T-cell (primary cell): Measurements from ENCODE around the gene TMEM80. TPM values are rescaled to one million over a fixed set of nuclear protein-coding genes. Genes with fewer than 3 reads are reported as not detected.
"Not testable (repeated sequence)": the region's sequence is repeated elsewhere in the genome, so short reads cannot be mapped to it uniquely, and the experiment has no call there.

Source experiments
- ATAC-seq, 4 experiments: fragments of 200-7000 bp in 3 of 4; fragments of 150-1000 bp in 1 of 4; cut with Tn5 transposase; replicated peaks in 1 of 4; 1 replicate in 3 of 4; 2 replicates in 1 of 4; pipeline ENCODE4 v1.10.0; 2021; ENCODE audit warnings: moderate library complexity in 3 of 4, mild to moderate bottlenecking in 2 of 4, moderate number of reproducible peaks in 1 of 4
- CTCF ChIA-PET, 2 donors: fragments of 300-600 bp; sonication (Branson Sonifier 250); formaldehyde crosslinking; loops; one replicate each; lab custom pipeline; 2022; ENCODE audit warnings: antibody characterized with exemption in 2 of 2; lab: Charles Lee
- POLR2A ChIA-PET, 2 donors: fragments of 300-600 bp; sonication (Branson Sonifier 250); formaldehyde crosslinking; loops; one replicate each; lab custom pipeline; 2022; ENCODE audit warnings: antibody characterized with exemption in 2 of 2; lab: Charles Lee
- DNase-seq, 35 experiments: peaks; one replicate each; pipeline versions ENCODE4 v3.0.0 to v3.0.0-alpha.2; 2013 to 2023
- H3K27ac ChIP-seq: one replicate; pipeline ENCODE4 v1.5.1; 2013; ENCODE audit warnings: low read length
- H3K27me3 ChIP-seq, 2 experiments: replicated peaks in 1 of 2; 1 replicate in 1 of 2; 2 replicates in 1 of 2; pipeline versions ENCODE4 v1.6.1 to v1.7.0; 2013; ENCODE audit warnings: low read length in 1 of 2, mixed read lengths in 1 of 2; ENCODE audit not compliant: control insufficient read depth in 2 of 2, insufficient read depth in 2 of 2; ENCODE audit errors: extremely low read depth in 1 of 2
- H3K36me3 ChIP-seq, 2 donors: 1 replicate in 1 of 2; 2 replicates in 1 of 2; pipeline versions ENCODE4 v1.6.1 to v1.7.0; 2013; ENCODE audit warnings: low read length in 1 of 2; ENCODE audit not compliant: control insufficient read depth in 2 of 2, insufficient read depth in 1 of 2; ENCODE audit errors: extremely low read depth in 1 of 2
- H3K4me1 ChIP-seq, 2 experiments: 1 replicate in 1 of 2; 2 replicates in 1 of 2; pipeline versions ENCODE4 v1.6.1 to v1.7.0; 2013; ENCODE audit warnings: low read length in 2 of 2, mixed read lengths in 1 of 2; ENCODE audit not compliant: insufficient read depth in 2 of 2, control insufficient read depth in 1 of 2; ENCODE audit errors: extremely low read depth in 1 of 2
- H3K4me3 ChIP-seq, 2 donors: 1 replicate in 1 of 2; 2 replicates in 1 of 2; pipeline versions ENCODE4 v1.5.1 to v1.7.0; 2013; ENCODE audit warnings: mild to moderate bottlenecking in 2 of 2, low read length in 1 of 2, moderate library complexity in 1 of 2; ENCODE audit not compliant: control insufficient read depth in 1 of 2; ENCODE audit errors: extremely low read depth in 1 of 2
- H3K9me3 ChIP-seq: 2 replicates; pipeline ENCODE4 v1.7.0; 2013
- H3K27ac Mint-ChIP-seq, 2 donors: one replicate each; pipeline ENCODE4 v1.8.0; 2020 to 2021; ENCODE audit warnings: mild to moderate bottlenecking in 2 of 2, mixed read lengths in 2 of 2
- H3K27me3 Mint-ChIP-seq, 2 donors: one replicate each; pipeline ENCODE4 v1.8.0; 2021 to 2022; ENCODE audit warnings: mixed read lengths in 2 of 2
- H3K36me3 Mint-ChIP-seq: one replicate; pipeline ENCODE4 v1.8.0; 2021; ENCODE audit warnings: mixed read lengths
- H3K4me1 Mint-ChIP-seq, 3 donors: one replicate each; pipeline ENCODE4 v1.8.0; 2020 to 2022; ENCODE audit warnings: mixed read lengths in 3 of 3, mild to moderate bottlenecking in 1 of 3
- H3K4me3 Mint-ChIP-seq, 3 donors: one replicate each; pipeline ENCODE4 v1.8.0; 2020 to 2022; ENCODE audit warnings: mild to moderate bottlenecking in 3 of 3, mixed read lengths in 3 of 3, moderate library complexity in 3 of 3
- H3K9me3 Mint-ChIP-seq, 3 donors: one replicate each; pipeline ENCODE4 v1.8.0; 2020 to 2022; ENCODE audit warnings: mixed read lengths in 3 of 3
- WGBS: methylation state at CpG from one replicate; pipeline ENCODE4 v1.1.5; 2013; ENCODE audit warnings: missing lambda C conversion rate; ENCODE audit not compliant: insufficient coverage; 5-methylcytosine and 5-hydroxymethylcytosine counted together
- total RNA-seq, 35 experiments: library from RNA in 6 of 35; stranded (reverse) in 6 of 35; fragments of 120-200 nt in 1 of 35; gene quantifications; one replicate each; pipeline versions ENCODE4 v1.2.1 to v1.2.4 and lab custom pipeline; 2013 to 2026

The TMEM80 gene
- total RNA-seq, 5 donors from 2014 or later (not counting 1 experiment from before 2014, with no cell fraction given) = 21.2 to 43.9 (median 42.4) TPM

GRCh38 chr11:654444-654843 is 41.2 kb upstream of the TMEM80 start:
- H3K27me3 ChIP-seq, H3K27ac ChIP-seq, CTCF ChIA-PET, H3K4me1 ChIP-seq, DNase-seq, H3K4me3 ChIP-seq, H3K4me1 Mint-ChIP-seq, ATAC-seq, H3K9me3 Mint-ChIP-seq, H3K4me3 Mint-ChIP-seq, H3K9me3 ChIP-seq, H3K27me3 Mint-ChIP-seq, POLR2A ChIA-PET, H3K27ac Mint-ChIP-seq, H3K36me3 Mint-ChIP-seq: not testable (repeated sequence)
- WGBS = 96% methylated on average over 6 of the region's 12 CpGs
- peaks cover 13 to 30% of the 10 kb centered on the region in 2 donors for H3K36me3 ChIP-seq

- no peaks in the 10 kb centered on the region for H3K4me1 Mint-ChIP-seq
- POLR2A ChIA-PET = interaction anchor here in 1 of 2 donors (0.6 kb wide), 1 partner anchor 44 kb away, joined by 3 read pairs; no protein-coding TSS in a partner anchor
- no peak overlapping the region for H3K4me3 Mint-ChIP-seq
- H3K27ac Mint-ChIP-seq = no peak overlapping the region
- ATAC-seq (no peak), DNase-seq (no peak)
- Histone ChIP-seq H3K27ac (no peak overlapping the region), H3K4me1 (no peaks in the 10 kb centered on the region), H3K27me3 (no peaks in the 10 kb centered on the region), H3K36me3 (peaks cover 18 to 36% of the 10 kb centered on the region in 2 donors), H3K9me3 (no peaks in the 10 kb centered on the region), H3K4me3 (no peak overlapping the region)
- CTCF ChIA-PET = interaction anchor here in 1 of 2 donors (0.7 kb wide), 1 partner anchor 78 kb away, joined by 3 read pairs; no protein-coding TSS in a partner anchor
- WGBS = 97% methylated on average over 24 of the region's 30 CpGs
- H3K36me3 Mint-ChIP-seq = peaks cover 9% of the 10 kb centered on the region
- no peaks in the 10 kb centered on the region for H3K9me3 Mint-ChIP-seq
- H3K27me3 Mint-ChIP-seq = no peaks in the 10 kb centered on the region
These were observed 40.4 kb upstream of the TMEM80 start for GRCh38 chr11:655036-655726.

- WGBS = 96% methylated on average over 10 of the region's 14 CpGs
- Mint-ChIP-seq H3K27me3 (no peaks in the 10 kb centered on the region), H3K9me3 (no peaks in the 10 kb centered on the region), H3K4me1 (no peaks in the 10 kb centered on the region), H3K4me3 (no peak overlapping the region), H3K27ac (no peak overlapping the region), H3K36me3 (peaks cover 9% of the 10 kb centered on the region)
- Histone ChIP-seq H3K4me1 (no peaks in the 10 kb centered on the region), H3K27me3 (no peaks in the 10 kb centered on the region), H3K36me3 (peaks cover 18 to 34% of the 10 kb centered on the region in 2 donors), H3K27ac (no peak overlapping the region), H3K9me3 (no peaks in the 10 kb centered on the region), H3K4me3 (no peak overlapping the region)
- ChIA-PET CTCF (interaction anchor here in 1 of 2 donors (0.7 kb wide), 1 partner anchor 27 kb away, joined by 5 read pairs; no protein-coding TSS in a partner anchor), POLR2A (interaction anchor here in 1 of 2 donors (0.7 kb wide), 2 partner anchors 29 to 428 kb away, joined by 6 read pairs; no protein-coding TSS in a partner anchor)
- ATAC-seq = no peak
- DNase-seq = no peak
These were observed 39.2 kb upstream of the TMEM80 start for GRCh38 chr11:656426-656825.

GRCh38 chr11:656866-657265 is 38.8 kb upstream of the TMEM80 start:
- no peaks in the 10 kb centered on the region for H3K27me3 Mint-ChIP-seq
- H3K9me3 ChIP-seq = no peaks in the 10 kb centered on the region
- no peak overlapping the region for H3K27ac ChIP-seq
- no peaks in the 10 kb centered on the region for H3K4me1 Mint-ChIP-seq
- ATAC-seq = no peak
- DNase-seq = no peak
- H3K27me3 ChIP-seq = no peaks in the 10 kb centered on the region
- H3K4me3 ChIP-seq = no peak overlapping the region
- H3K36me3 Mint-ChIP-seq = peaks cover 9% of the 10 kb centered on the region
- no peaks in the 10 kb centered on the region for H3K4me1 ChIP-seq
- no peak overlapping the region for H3K27ac Mint-ChIP-seq
- no peaks in the 10 kb centered on the region for H3K9me3 Mint-ChIP-seq
- ChIA-PET POLR2A (interaction anchor here in 1 of 2 donors (0.7 kb wide), 1 partner anchor 429 kb away, joined by 6 read pairs; no protein-coding TSS in a partner anchor), CTCF (no interaction called here)
- no peak overlapping the region for H3K4me3 Mint-ChIP-seq
- H3K36me3 ChIP-seq = peaks cover 18 to 37% of the 10 kb centered on the region in 2 donors
- WGBS = 96% methylated on average over 4 of the region's 7 CpGs

GRCh38 chr11:657691-658126 is 37.9 kb upstream of the TMEM80 start:
- Mint-ChIP-seq H3K4me1 (peaks cover 0 to 4% (median 0%) of the 10 kb centered on the region in 3 donors), H3K27ac (no peak overlapping the region), H3K9me3 (no peaks in the 10 kb centered on the region), H3K36me3 (peaks cover 13% of the 10 kb centered on the region), H3K4me3 (no peak overlapping the region), H3K27me3 (no peaks in the 10 kb centered on the region)
- no peak for DNase-seq
- WGBS = 99% methylated on average over 7 of the region's 14 CpGs
- H3K9me3 ChIP-seq = no peaks in the 10 kb centered on the region
- peaks cover 18 to 39% of the 10 kb centered on the region in 2 donors for H3K36me3 ChIP-seq
- ATAC-seq = no peak
- H3K27ac ChIP-seq = no peak overlapping the region
- H3K27me3 ChIP-seq = no peaks in the 10 kb centered on the region
- CTCF ChIA-PET = no interaction called here
- no peaks in the 10 kb centered on the region for H3K4me1 ChIP-seq
- no peak overlapping the region for H3K4me3 ChIP-seq
- POLR2A ChIA-PET = no interaction called here

- no peaks in the 10 kb centered on the region for H3K9me3 ChIP-seq
- Mint-ChIP-seq H3K27me3 (no peaks in the 10 kb centered on the region), H3K4me3 (no peak overlapping the region), H3K9me3 (no peaks in the 10 kb centered on the region), H3K4me1 (peaks cover 0 to 7% (median 0%) of the 10 kb centered on the region in 3 donors), H3K36me3 (peaks cover 13% of the 10 kb centered on the region), H3K27ac (no peak overlapping the region)
- no peak for ATAC-seq
- H3K27ac ChIP-seq = no peak overlapping the region
- no peaks in the 10 kb centered on the region for H3K4me1 ChIP-seq
- H3K27me3 ChIP-seq = no peaks in the 10 kb centered on the region
- POLR2A ChIA-PET = no interaction called here
- CTCF ChIA-PET = no interaction called here
- 98% methylated on average over 16 of the region's 16 CpGs for WGBS
- no peak overlapping the region for H3K4me3 ChIP-seq
- no peak for DNase-seq
- H3K36me3 ChIP-seq = peaks cover 16 to 42% of the 10 kb centered on the region in 2 donors
These were observed 36.0 kb upstream of the TMEM80 start for GRCh38 chr11:659532-660085.
